Measurements from ENCODE around the gene BBS1.
"Not testable (repeated sequence)": the region's sequence is repeated elsewhere in the genome, so short reads cannot be mapped to it uniquely, and the experiment has no call there.

The BBS1 gene

DNA sequence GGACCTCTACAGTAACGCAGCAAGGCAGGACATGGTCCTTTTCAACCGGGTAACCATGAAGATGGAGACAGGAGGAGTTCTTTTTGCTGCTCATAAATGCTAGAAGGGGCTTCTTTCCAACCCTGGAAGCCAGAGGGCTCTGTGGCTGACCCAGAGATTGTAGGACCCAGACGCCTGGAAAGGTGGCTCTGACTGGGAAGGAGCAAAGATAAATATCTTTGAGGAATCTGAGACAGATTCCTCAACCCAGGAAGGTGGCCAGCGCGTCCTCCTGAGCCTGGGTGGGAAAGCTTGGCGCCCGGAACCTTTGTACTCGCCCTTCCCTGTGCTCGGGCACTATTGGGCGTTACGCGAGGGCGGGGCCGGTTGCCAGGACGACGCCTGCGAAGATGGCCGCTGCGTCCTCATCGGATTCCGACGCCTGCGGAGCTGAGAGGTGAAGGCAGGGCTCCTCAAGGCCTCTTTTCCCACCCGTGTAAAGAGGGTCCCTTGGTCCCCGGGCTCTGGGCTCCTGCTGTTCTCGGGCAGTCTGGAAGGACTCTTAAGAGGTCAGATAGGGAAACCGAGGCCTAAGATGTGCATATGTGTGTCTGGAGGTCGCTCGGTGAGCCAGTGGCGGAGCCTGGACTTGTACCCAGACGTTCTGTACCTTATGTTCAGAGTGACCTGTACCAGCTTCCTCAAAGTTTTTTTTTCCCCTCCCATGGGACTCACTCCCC lies at the start of gene BBS1:
Gene BBS1 (plus strand): TSS at position 365 of the 719 bp plus-strand sequence. CDS start 25 bp downstream, at position 390.
- peak; percentile 45 to 78 for DNase-seq (ENCODE audit: low read depth in 2 of 2)

- DNase-seq (ENCODE audit: low read depth in 2 of 2): no peak
Measured at GRCh38 chr11:66462010-66462409, 48.4 kb upstream of the BBS1 start.

- no peak for DNase-seq (ENCODE audit: low read depth in 2 of 2)
Measured at GRCh38 chr11:66462911-66463310, 47.5 kb upstream of the BBS1 start.

DNA sequence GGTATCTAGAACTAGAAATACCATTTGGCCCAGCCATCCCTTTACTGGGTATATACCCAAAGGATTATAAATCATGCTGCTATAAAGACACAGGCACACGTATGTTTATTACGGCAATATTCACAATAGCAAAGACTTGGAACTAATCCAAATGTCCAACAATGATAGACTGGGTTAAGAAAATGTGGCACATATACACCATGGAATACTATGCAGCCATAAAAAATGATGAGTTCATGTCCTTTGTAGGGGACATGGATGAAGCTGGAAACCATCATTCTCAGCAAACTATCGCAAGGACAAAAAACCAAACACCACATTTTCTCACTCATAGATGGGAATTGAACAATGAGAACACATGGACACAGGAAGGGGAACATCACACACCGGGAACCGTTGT lies 46.3 kb upstream of the BBS1 start:
- not testable (repeated sequence) for DNase-seq (ENCODE audit: low read depth in 2 of 2)

- no peak for DNase-seq (ENCODE audit: low read depth in 2 of 2)
Measured at GRCh38 chr11:66464916-66465315, 45.5 kb upstream of the BBS1 start.

- DNase-seq (ENCODE audit: low read depth in 2 of 2): no peak
Measured at GRCh38 chr11:66465373-66466224, 44.8 kb upstream of the BBS1 start.

- DNase-seq (ENCODE audit: low read depth in 2 of 2): peak; percentile 94 to 99
Measured at GRCh38 chr11:66466225-66467033, 44.0 kb upstream of the BBS1 start, which contains the start of gene PELI3. PELI3 (plus strand) TSS chr11:66466905; CDS start chr11:66468129, 1,224 bp downstream.

- DNase-seq (ENCODE audit: low read depth in 2 of 2): no peak
Measured at GRCh38 chr11:66467034-66467659, 43.3 kb upstream of the BBS1 start.

DNA sequence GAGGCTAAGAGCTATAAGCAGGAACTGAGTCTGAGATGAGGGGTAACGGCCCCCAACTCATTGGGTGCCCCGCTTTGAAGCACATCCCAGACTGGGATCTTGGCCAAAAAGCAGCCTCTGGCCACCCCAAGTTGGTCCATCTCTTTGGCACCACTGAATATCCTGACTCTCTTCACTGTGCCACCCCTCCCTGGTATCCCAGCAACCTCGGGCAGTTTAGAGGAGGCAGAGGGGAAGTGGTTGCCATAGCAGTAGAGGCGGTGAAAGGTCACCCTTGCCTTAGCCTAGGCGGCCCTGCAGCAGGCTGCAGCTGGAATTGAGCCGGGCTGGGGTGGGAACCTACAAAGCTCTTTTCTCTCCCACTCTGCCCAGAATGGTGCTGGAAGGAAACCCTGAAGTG lies 42.7 kb upstream of the BBS1 start:
- DNase-seq (ENCODE audit: low read depth in 2 of 2): no peak

DNA sequence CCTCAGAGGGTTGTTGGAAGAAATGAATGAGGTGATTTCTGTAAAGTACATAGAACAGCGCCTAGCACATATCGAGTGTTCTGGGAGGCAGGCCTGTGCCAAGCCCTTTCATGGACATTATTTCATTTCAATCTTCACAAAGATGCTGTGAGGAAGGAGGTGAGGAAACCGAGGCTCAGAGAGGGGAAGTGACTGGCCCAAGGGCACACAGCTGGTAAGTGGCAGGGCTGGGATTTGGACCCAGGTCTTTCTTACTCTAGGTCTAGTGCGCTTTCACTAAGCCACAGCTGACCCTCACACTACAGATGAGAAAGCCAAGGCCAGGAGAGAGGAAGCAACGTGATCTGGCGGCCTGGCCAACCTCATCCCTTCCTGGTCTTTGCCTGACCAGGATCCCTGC lies 41.7 kb upstream of the BBS1 start:
- DNase-seq (ENCODE audit: low read depth in 2 of 2): no peak

DNA sequence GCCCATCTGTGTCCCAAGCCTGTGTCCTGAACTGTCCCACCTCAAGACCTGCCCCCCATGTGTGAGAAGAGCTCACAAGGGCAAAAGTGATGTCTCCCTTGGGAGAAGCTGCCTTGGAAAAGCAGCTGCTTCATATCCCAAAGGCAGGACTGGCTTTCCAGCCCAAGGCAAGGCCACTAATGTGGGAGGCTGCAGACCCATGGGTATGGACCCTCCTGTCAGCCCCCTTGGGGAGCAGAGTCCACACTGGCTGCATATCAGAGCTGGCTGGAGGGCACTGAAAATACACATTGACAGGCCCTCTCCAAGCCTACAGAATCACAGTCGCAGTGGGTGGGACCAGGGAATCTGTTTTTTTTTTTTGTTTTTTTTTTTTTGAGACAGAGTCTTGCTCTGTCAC lies 41.0 kb upstream of the BBS1 start:
- DNase-seq (ENCODE audit: low read depth in 2 of 2): no peak

DNA sequence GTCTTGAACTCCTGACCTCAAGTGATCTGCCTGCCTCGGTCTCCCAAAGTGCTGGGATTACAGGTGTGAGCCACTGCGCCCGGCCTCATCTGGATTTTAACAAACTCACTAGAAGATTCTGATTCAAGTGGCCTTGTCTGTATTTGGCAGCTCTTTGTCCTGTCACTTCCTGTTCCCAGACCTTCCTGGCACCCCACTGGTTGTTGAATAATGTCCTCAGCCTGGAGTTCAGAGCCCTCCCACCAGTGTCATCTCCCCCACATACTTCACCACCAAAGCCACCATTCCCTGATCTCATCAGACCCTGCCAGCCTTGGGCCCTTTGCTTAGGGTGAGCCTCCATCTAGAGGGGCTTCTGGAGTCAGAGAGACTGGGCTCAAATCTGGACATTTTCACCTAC lies 40.4 kb upstream of the BBS1 start:
- DNase-seq (ENCODE audit: low read depth in 2 of 2): no peak

- no peak for DNase-seq (ENCODE audit: low read depth in 2 of 2)
Measured at GRCh38 chr11:66471142-66471541, 39.3 kb upstream of the BBS1 start.

DNA sequence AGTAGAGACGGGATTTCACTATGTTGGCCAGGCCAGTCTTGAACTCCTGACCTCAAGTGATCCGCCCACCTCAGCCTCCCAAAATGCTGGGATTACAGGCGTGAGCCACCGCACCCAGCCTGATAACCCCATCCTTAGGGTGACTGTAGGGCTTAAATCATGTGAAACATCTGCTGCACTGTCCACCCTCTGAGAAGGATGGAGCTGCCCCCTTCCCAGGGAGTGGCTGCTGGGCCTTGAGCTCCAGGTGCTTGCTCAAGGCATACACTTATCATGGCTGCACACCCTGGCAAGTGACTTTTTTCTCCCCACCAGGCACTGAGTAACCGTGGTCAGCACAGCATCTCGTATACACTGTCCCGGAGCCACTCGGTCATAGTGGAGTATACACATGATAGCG lies 38.4 kb upstream of the BBS1 start:
- no peak for DNase-seq (ENCODE audit: low read depth in 2 of 2)

- no peak for DNase-seq (ENCODE audit: low read depth in 2 of 2)
Measured at GRCh38 chr11:66473167-66473566, 37.3 kb upstream of the BBS1 start.

GRCh38 chr11:66473608-66474515 lies 36.6 kb upstream of the BBS1 start:
- DNase-seq (ENCODE audit: low read depth in 2 of 2): no peak

DNA sequence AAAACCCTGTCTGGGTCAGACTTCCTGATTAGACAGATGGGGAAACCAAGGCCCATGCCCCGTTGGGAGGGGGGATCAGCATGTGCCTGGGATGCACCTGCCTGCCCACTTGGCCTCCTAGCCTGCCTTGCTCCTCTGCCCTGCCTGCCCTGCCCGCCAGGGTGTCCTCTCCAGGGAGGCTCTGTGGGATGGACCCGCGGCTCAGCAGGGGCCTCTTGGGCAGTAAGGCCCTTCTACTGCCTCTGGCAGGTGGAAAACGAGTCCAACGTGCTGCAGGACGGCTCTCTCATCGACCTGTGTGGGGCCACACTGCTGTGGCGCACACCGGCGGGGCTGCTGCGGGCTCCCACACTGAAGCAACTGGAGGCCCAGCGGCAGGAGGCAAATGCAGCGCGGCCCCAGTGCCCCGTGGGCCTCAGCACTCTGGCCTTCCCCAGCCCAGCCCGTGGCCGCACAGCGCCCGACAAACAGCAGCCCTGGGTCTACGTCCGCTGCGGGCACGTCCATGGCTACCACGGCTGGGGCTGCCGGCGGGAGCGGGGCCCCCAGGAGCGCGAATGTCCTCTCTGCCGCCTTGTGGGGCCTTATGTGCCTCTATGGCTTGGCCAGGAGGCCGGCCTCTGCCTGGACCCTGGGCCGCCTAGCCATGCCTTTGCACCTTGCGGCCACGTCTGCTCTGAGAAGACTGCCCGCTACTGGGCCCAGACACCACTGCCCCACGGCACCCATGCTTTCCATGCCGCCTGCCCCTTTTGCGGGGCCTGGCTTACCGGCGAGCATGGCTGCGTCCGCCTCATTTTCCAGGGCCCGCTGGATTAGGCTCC lies 34.9 kb upstream of the BBS1 start:
- DNase-seq (ENCODE audit: low read depth in 2 of 2): no peak

DNA sequence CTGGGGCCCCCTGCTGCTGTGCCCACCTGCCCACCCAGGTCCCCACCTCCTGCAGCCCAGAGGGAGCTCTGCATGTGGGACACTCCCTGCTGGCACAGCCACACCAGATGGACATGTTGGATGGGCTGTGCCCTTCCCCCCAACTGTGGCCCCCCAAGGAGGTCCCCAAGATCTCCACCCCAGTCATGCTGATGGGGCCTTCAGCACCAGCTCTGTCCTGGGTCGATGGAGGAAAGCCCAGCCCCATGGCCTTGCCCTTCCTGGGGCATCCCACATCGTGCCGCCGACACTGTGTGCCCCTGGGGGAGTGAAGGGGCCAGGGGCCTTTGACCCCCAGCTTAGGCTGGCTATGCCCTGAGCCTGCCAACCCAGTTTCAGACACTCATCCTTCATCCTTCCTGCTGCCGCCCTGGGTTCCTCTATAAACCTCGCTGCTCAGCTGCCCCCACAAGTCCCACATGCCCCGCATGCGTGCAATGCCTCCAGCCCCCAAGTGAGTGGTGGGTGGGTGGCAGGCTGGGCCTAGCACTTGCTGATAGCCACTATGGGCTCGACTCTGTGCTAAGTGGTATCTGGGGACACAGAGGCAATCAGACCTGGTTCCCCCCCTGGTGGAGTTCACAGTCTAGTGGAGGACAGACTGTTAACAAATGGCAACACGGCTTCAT lies 34.1 kb upstream of the BBS1 start:
- no peak for DNase-seq (ENCODE audit: low read depth in 2 of 2)

GRCh38 chr11:66476841-66477251 lies 33.6 kb upstream of the BBS1 start:
- no peak for DNase-seq (ENCODE audit: low read depth in 2 of 2)
